Mucosa of descending colon (tissue), 3 donors: ENCODE data around the gene SLC30A1. TPM values are rescaled to one million over a fixed set of nuclear protein-coding genes. Genes with fewer than 3 reads are reported as not detected.
"Not testable (repeated sequence)": the region's sequence is repeated elsewhere in the genome, so short reads cannot be mapped to it uniquely, and the experiment has no call there.

Source experiments
- ATAC-seq: fragments of 200-7000 bp; cut with Tn5 transposase; one replicate; pipeline ENCODE4 v1.9.1; 2020; ENCODE audit warnings: mild to moderate bottlenecking, moderate library complexity
- DNase-seq, 3 donors: peaks; one replicate each; pipeline ENCODE4 v3.0.0-alpha.2; 2020
- H3K36me3 ChIP-seq: fragments of 200-600 bp; one replicate; pipeline ENCODE4 v1.8.0; 2021; ENCODE audit warnings: low read depth, mild to moderate bottlenecking
- H3K4me1 ChIP-seq: fragments of 200-600 bp; one replicate; pipeline ENCODE4 v1.8.0; 2021; ENCODE audit warnings: low read depth, mild to moderate bottlenecking
- H3K4me3 ChIP-seq: fragments of 200-600 bp; one replicate; pipeline ENCODE4 v1.8.0; 2021; ENCODE audit warnings: mild to moderate bottlenecking
- H3K9me3 ChIP-seq: fragments of 200-600 bp; one replicate; pipeline ENCODE4 v1.8.0; 2021; ENCODE audit warnings: mild to moderate bottlenecking
- CTCF ChIP-seq: fragments of 200-600 bp; IDR thresholded peaks from one replicate; pipeline ENCODE4 v1.8.0; 2022; ENCODE audit warnings: antibody characterized with exemption, mild to moderate bottlenecking
- intact Hi-C, 2 donors: fragments of 100-400 bp; cut with DNase I in 1 of 2; cut with micrococcal nuclease in 1 of 2; formaldehyde crosslinking; loops; one replicate each; pipeline versions ENCODE4 v1.11.0 to v1.11.1; 2022; cut with DNase I, micrococcal nuclease
- total RNA-seq, 3 donors: library from RNA; stranded (reverse); fragmentation: NEBNext Ultra II Directional in 2 of 3; extraction: Animal tissue kit (Norgen Biotek cat#: 25700) in 2 of 3; gene quantifications; one replicate each; pipeline versions ENCODE4 v1.2.1 to v1.2.4, GENCODE V29; 2021 to 2023
- donor health status: DM: no; HTN: no; CAD: no; lungs with moderate emphysema.
- donor health status: DM: no; HTN: no; CAD: no.
- donor health status: DM: no; HTN: yes; CAD: no.

SLC30A1 gene
- total RNA-seq, 3 donors from 2014 or later: 20.8 to 43.5 (median 29.2) TPM

GRCh38 chr1:211546543-211546942, 32.4 kb downstream of the SLC30A1 start:
- Histone ChIP-seq H3K4me3 (no peak overlapping the region), H3K9me3 (no peaks in the 10 kb centered on the region), H3K4me1 (peaks cover 14% of the 10 kb centered on the region), H3K36me3 (no peaks in the 10 kb centered on the region)
- intact Hi-C loops: no loop called here
- ATAC-seq (no peak), DNase-seq (no peak)
- no peak for TF ChIP-seq CTCF

GRCh38 chr1:211543025-211543424, 35.9 kb downstream of the SLC30A1 start:
- Histone ChIP-seq H3K4me3 (no peak overlapping the region), H3K9me3 (no peaks in the 10 kb centered on the region), H3K4me1 (peaks cover 11% of the 10 kb centered on the region), H3K36me3 (no peaks in the 10 kb centered on the region)
- intact Hi-C loops: no loop called here
- DNase-seq: peak in 2 of 3 donors; percentile 21 to 30
- TF ChIP-seq CTCF: no peak
- ATAC-seq: peak; percentile 77

- H3K4me1 ChIP-seq: peaks cover 11% of the 10 kb centered on the region
- no peak overlapping the region for H3K4me3 ChIP-seq
- H3K36me3 ChIP-seq: no peaks in the 10 kb centered on the region
- peak; percentile 80 for ATAC-seq
- intact Hi-C loops: no loop called here
- no peaks in the 10 kb centered on the region for H3K9me3 ChIP-seq
- TF ChIP-seq CTCF: no peak
- DNase-seq: peak in 2 of 3 donors; percentile 51 to 52
Observed at GRCh38 chr1:211541720-211542477, 37.1 kb downstream of the SLC30A1 start.

GRCh38 chr1:211541278-211541677, 37.7 kb downstream of the SLC30A1 start:
- no peak overlapping the region for H3K4me3 ChIP-seq
- ATAC-seq (no peak), DNase-seq (no peak)
- TF ChIP-seq CTCF: no peak
- intact Hi-C loops: no loop called here
- peaks cover 11% of the 10 kb centered on the region for H3K4me1 ChIP-seq
- H3K9me3 ChIP-seq: no peaks in the 10 kb centered on the region
- H3K36me3 ChIP-seq: no peaks in the 10 kb centered on the region

GRCh38 chr1:211540824-211541223, 38.1 kb downstream of the SLC30A1 start:
- H3K4me1 ChIP-seq: peaks cover 11% of the 10 kb centered on the region
- DNase-seq, ATAC-seq, H3K4me3 ChIP-seq, H3K9me3 ChIP-seq, intact Hi-C loops, H3K36me3 ChIP-seq: not testable (repeated sequence)

GRCh38 chr1:211538287-211538686, 40.7 kb downstream of the SLC30A1 start:
- no peak for ATAC-seq
- H3K9me3 ChIP-seq: no peaks in the 10 kb centered on the region
- TF ChIP-seq CTCF: no peak
- H3K4me1 ChIP-seq: peaks cover 11% of the 10 kb centered on the region
- no peaks in the 10 kb centered on the region for H3K36me3 ChIP-seq
- DNase-seq: no peak
- no peak overlapping the region for H3K4me3 ChIP-seq
- intact Hi-C loops: no loop called here
